OCI-M2 (cell line): ENCODE data around the gene PLCB2.

ENCODE experiments used
- DNase-seq: peaks from one replicate; lab custom pipeline; 2025; ENCODE audit not compliant: unreplicated experiment; lab: John Stamatoyannopoulos, UW

The PLCB2 gene

GRCh38 chr15:40342416-40343320, 34.9 kb upstream of the PLCB2 start:
- DNase-seq: no peak

GRCh38 chr15:40340740-40341400, 33.1 kb upstream of the PLCB2 start, which contains the start of gene CCDC9B:
CCDC9B (minus strand) TSS chr15:40340939; CDS start chr15:40340819, 120 bp downstream.
- DNase-seq: no peak

GRCh38 chr15:40340038-40340739, 32.5 kb upstream of the PLCB2 start:
- DNase-seq: no peak

GRCh38 chr15:40339621-40339945, 31.8 kb upstream of the PLCB2 start:
- DNase-seq: no peak

- DNase-seq: no peak
Measured at GRCh38 chr15:40338921-40339620, 31.3 kb upstream of the PLCB2 start.

- DNase-seq: peak; percentile 45
Measured at GRCh38 chr15:40338041-40338657, 30.4 kb upstream of the PLCB2 start.

GRCh38 chr15:40337597-40337996, 29.9 kb upstream of the PLCB2 start:
- no peak for DNase-seq

GRCh38 chr15:40336744-40337122, 29.0 kb upstream of the PLCB2 start:
- no peak for DNase-seq

- DNase-seq: no peak
Measured at GRCh38 chr15:40335938-40336743, 28.4 kb upstream of the PLCB2 start.

- no peak for DNase-seq
Measured at GRCh38 chr15:40334941-40335795, 27.4 kb upstream of the PLCB2 start.

- DNase-seq: no peak
Measured at GRCh38 chr15:40334541-40334940, 26.8 kb upstream of the PLCB2 start.

GRCh38 chr15:40333922-40334492, 26.3 kb upstream of the PLCB2 start:
- DNase-seq: peak; percentile 51

GRCh38 chr15:40332113-40332781, 24.5 kb upstream of the PLCB2 start:
- DNase-seq: no peak

GRCh38 chr15:40331637-40332036, 23.9 kb upstream of the PLCB2 start:
- no peak for DNase-seq

- DNase-seq: no peak
Measured at GRCh38 chr15:40331026-40331425, 23.3 kb upstream of the PLCB2 start.

- peak; percentile 43 for DNase-seq
Measured at GRCh38 chr15:40330368-40330836, 22.7 kb upstream of the PLCB2 start.

GRCh38 chr15:40329804-40330203, 22.1 kb upstream of the PLCB2 start:
- DNase-seq: no peak

- no peak for DNase-seq
Measured at GRCh38 chr15:40328751-40329150, 21.0 kb upstream of the PLCB2 start.
